PFSK-1 (cell line): ENCODE results near the gene SDHB.

ENCODE experiments used
- POLR2AphosphoS5 ChIP-seq: IDR thresholded peaks from 2 replicates; pipeline ENCODE4 v1.6.1; 2012; ENCODE audit warnings: low read depth, mild to moderate bottlenecking, control low read depth, low read length, moderate library complexity
- TAF1 ChIP-seq: IDR thresholded peaks from 2 replicates; pipeline ENCODE4 v1.6.1; 2012; ENCODE audit warnings: low read length, control low read depth, borderline replicate concordance; ENCODE audit not compliant: insufficient read depth
- TF ChIP-seq, protein P1 (sequence below), 2 experiments: IDR thresholded peaks; 2 replicates each; pipeline versions ENCODE4 v1.6.1 to v1.8.0; 2011 to 2012; ENCODE audit warnings: low read depth in 2 of 2, low read length in 2 of 2, control low read depth in 1 of 2, inconsistent platforms in 1 of 2, mild to moderate bottlenecking in 1 of 2, moderate library complexity in 1 of 2; ENCODE audit not compliant: insufficient read depth in 1 of 2

DNA sequence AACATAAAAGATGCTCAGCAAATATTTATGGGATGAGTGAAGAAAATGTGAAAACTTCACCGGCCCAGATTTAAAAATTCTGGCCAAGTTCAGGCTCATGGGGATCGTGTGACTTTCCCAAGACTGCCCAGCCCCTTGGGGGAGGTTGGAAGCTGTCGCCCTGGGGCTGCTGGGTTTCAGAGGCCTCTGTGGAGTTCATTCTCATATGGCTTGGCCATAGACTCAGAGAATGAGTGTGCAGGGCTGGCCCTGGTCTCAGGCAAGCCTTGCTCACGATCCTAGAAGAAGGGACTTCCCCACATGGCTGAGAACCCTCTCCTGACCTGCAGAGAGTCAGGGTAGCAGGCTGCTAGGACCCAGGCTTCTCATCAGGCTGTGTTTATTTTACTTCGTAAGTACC is 40.8 kb upstream of the SDHB start:
- TF ChIP-seq TAF1 (no peak), POLR2AphosphoS5 (no peak)
- TF ChIP-seq, protein P1, sequence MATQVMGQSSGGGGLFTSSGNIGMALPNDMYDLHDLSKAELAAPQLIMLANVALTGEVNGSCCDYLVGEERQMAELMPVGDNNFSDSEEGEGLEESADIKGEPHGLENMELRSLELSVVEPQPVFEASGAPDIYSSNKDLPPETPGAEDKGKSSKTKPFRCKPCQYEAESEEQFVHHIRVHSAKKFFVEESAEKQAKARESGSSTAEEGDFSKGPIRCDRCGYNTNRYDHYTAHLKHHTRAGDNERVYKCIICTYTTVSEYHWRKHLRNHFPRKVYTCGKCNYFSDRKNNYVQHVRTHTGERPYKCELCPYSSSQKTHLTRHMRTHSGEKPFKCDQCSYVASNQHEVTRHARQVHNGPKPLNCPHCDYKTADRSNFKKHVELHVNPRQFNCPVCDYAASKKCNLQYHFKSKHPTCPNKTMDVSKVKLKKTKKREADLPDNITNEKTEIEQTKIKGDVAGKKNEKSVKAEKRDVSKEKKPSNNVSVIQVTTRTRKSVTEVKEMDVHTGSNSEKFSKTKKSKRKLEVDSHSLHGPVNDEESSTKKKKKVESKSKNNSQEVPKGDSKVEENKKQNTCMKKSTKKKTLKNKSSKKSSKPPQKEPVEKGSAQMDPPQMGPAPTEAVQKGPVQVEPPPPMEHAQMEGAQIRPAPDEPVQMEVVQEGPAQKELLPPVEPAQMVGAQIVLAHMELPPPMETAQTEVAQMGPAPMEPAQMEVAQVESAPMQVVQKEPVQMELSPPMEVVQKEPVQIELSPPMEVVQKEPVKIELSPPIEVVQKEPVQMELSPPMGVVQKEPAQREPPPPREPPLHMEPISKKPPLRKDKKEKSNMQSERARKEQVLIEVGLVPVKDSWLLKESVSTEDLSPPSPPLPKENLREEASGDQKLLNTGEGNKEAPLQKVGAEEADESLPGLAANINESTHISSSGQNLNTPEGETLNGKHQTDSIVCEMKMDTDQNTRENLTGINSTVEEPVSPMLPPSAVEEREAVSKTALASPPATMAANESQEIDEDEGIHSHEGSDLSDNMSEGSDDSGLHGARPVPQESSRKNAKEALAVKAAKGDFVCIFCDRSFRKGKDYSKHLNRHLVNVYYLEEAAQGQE (IDR thresholded peaks at IDR 0.05; ENCODE audit: insufficient read depth in 1 of 2, low read depth in 2 of 2, low read length in 2 of 2): no peak
